ENCODE data around the gene TRAF2. TPM values are rescaled to one million over a fixed set of nuclear protein-coding genes. Genes with fewer than 3 reads are reported as not detected.

TRAF2 gene
- total RNA-seq, 2 experiments from 2014 or later: 37.4 to 46.2 TPM

GRCh38 chr9:136848393-136849037 lies 37.8 kb upstream of the TRAF2 start:
- Mint-ChIP-seq H3K9me3 (ENCODE audit: low read depth) (no peaks in the 10 kb centered on the region), H3K4me3 (peak overlapping the region; percentile 93), H3K27ac (peak overlapping the region; percentile 67), H3K4me1 (peaks cover 10% of the 10 kb centered on the region), H3K36me3 (ENCODE audit: low read depth) (peaks cover 5% of the 10 kb centered on the region), H3K27me3 (peaks cover 14% of the 10 kb centered on the region)
- ATAC-seq: peak; percentile 6
- intact Hi-C loops (cut with DNase I, micrococcal nuclease): loop anchor here (1.0 to 10.0 kb wide), 24 partner anchors 18 to 485 kb away; partner anchors contain the start of genes FBXW5 (in 2 of the 2), TMEM141 (in 2 of the 2), TRAF2 (in 2 of the 2) and ABCA2 (in 1 of the 2)
- peak; percentile 69 for DNase-seq
- POLR2A ChIA-PET: no interaction called here
- CTCF ChIA-PET: interaction anchor here (1.2 kb wide), 1 partner anchor 180 kb away, joined by 3 read pairs; the partner anchor contains the start of gene ABCA2

- H3K27ac Mint-ChIP-seq: peak within 1 kb of the TSS; percentile 88
- H3K36me3 Mint-ChIP-seq (ENCODE audit: low read depth): peaks cover 5% of the 10 kb centered on the region
- no peaks in the 10 kb centered on the region for H3K9me3 Mint-ChIP-seq (ENCODE audit: low read depth)
- H3K4me1 Mint-ChIP-seq: peaks cover 8% of the 10 kb centered on the region
- peak within 1 kb of the TSS; percentile 93 for H3K4me3 Mint-ChIP-seq
- ATAC-seq (peak; percentile 91), DNase-seq (peak; percentile 98)
- H3K27me3 Mint-ChIP-seq: peaks cover 12% of the 10 kb centered on the region
- CTCF ChIA-PET: interaction anchor here (1.2 kb wide), 1 partner anchor 179 kb away, joined by 3 read pairs; the partner anchor contains the start of gene ABCA2
- POLR2A ChIA-PET: no interaction called here
- intact Hi-C loops (cut with DNase I, micrococcal nuclease): loop anchor here (1.0 to 10.0 kb wide), 24 partner anchors 17 to 486 kb away; partner anchors contain the start of genes FBXW5 (in 2 of the 2), TMEM141 (in 2 of the 2), TRAF2 (in 2 of the 2) and ABCA2 (in 1 of the 2)
These were observed 37.0 kb upstream of the TRAF2 start, which contains the start of gene PHPT1 for GRCh38 chr9:136849038-136849959. TSS of gene PHPT1 (plus strand) at chr9:136849409. CDS start at chr9:136849431, 22 bp downstream.

- ATAC-seq: no peak
These were observed 36.1 kb upstream of the TRAF2 start for GRCh38 chr9:136849960-136850865.

GRCh38 chr9:136850866-136851775 lies 35.2 kb upstream of the TRAF2 start:
- intact Hi-C loops (cut with DNase I, micrococcal nuclease): no loop called here
- peaks cover 8% of the 10 kb centered on the region for H3K4me1 Mint-ChIP-seq
- H3K27me3 Mint-ChIP-seq: peaks cover 8% of the 10 kb centered on the region
- no peak overlapping the region for H3K27ac Mint-ChIP-seq
- H3K4me3 Mint-ChIP-seq: no peak overlapping the region
- ChIA-PET CTCF (interaction anchor here (0.7 to 1.0 kb wide), 2 partner anchors 9 to 36 kb away, joined by 3 read pairs; partner anchors contain the start of gene AJM1), POLR2A (no interaction called here)
- H3K36me3 Mint-ChIP-seq (ENCODE audit: low read depth): peaks cover 5% of the 10 kb centered on the region
- no peaks in the 10 kb centered on the region for H3K9me3 Mint-ChIP-seq (ENCODE audit: low read depth)
- DNase-seq: no peak
- no peak for ATAC-seq

More at GRCh38 chr9:136849960-136850865, 36.1 kb upstream of the TRAF2 start:
- intact Hi-C loops (cut with DNase I, micrococcal nuclease): loop anchor here (1.0 to 10.0 kb wide), 24 partner anchors 16 to 487 kb away; partner anchors contain the start of genes FBXW5 (in 2 of the 2), TMEM141 (in 2 of the 2), TRAF2 (in 2 of the 2) and ABCA2 (in 1 of the 2)
- CTCF ChIA-PET: interaction anchor here (0.7 to 1.0 kb wide), 2 partner anchors 8 to 35 kb away, joined by 3 read pairs; partner anchors contain the start of gene AJM1
- Mint-ChIP-seq H3K27ac (peak overlapping the region; percentile 75), H3K4me1 (peaks cover 8% of the 10 kb centered on the region), H3K27me3 (peaks cover 11% of the 10 kb centered on the region), H3K36me3 (ENCODE audit: low read depth) (peaks cover 5% of the 10 kb centered on the region), H3K9me3 (ENCODE audit: low read depth) (no peaks in the 10 kb centered on the region), H3K4me3 (peak overlapping the region; percentile 93)
- POLR2A ChIA-PET: no interaction called here
- DNase-seq: no peak

- H3K9me3 Mint-ChIP-seq (ENCODE audit: low read depth): no peaks in the 10 kb centered on the region
- H3K27ac Mint-ChIP-seq: no peak within 1 kb of the TSS
- ATAC-seq: no peak
- intact Hi-C loops (cut with DNase I, micrococcal nuclease): no loop called here
- peaks cover 5% of the 10 kb centered on the region for H3K36me3 Mint-ChIP-seq (ENCODE audit: low read depth)
- H3K4me1 Mint-ChIP-seq: peaks cover 8% of the 10 kb centered on the region
- CTCF ChIA-PET: no interaction called here
- peak; percentile 13 for DNase-seq
- POLR2A ChIA-PET: no interaction called here
- H3K4me3 Mint-ChIP-seq: no peak within 1 kb of the TSS
- H3K27me3 Mint-ChIP-seq: peaks cover 3% of the 10 kb centered on the region
These were observed 34.2 kb upstream of the TRAF2 start, which contains the start of gene MAMDC4 for GRCh38 chr9:136851941-136852663. TSS of gene MAMDC4 (plus strand) at chr9:136852346. CDS start at chr9:136852417, 71 bp downstream.

- Mint-ChIP-seq H3K27me3 (no peaks in the 10 kb centered on the region), H3K36me3 (ENCODE audit: low read depth) (peaks cover 5% of the 10 kb centered on the region), H3K4me1 (peaks cover 3% of the 10 kb centered on the region), H3K27ac (no peak overlapping the region), H3K4me3 (no peak overlapping the region), H3K9me3 (ENCODE audit: low read depth) (no peaks in the 10 kb centered on the region)
- ChIA-PET CTCF (interaction anchor here (0.5 kb wide), 1 partner anchor 404 kb away, joined by 3 read pairs; no protein-coding TSS in a partner anchor), POLR2A (no interaction called here)
- ATAC-seq (no peak), DNase-seq (peak; percentile 6)
- intact Hi-C loops (cut with DNase I, micrococcal nuclease): no loop called here
These were observed 33.4 kb upstream of the TRAF2 start for GRCh38 chr9:136852664-136853595.

- peaks cover 5% of the 10 kb centered on the region for H3K36me3 Mint-ChIP-seq (ENCODE audit: low read depth)
- POLR2A ChIA-PET: no interaction called here
These were observed 32.7 kb upstream of the TRAF2 start for GRCh38 chr9:136853596-136854112.

GRCh38 chr9:136854113-136854841 lies 32.0 kb upstream of the TRAF2 start:
- Mint-ChIP-seq H3K4me3 (no peak overlapping the region), H3K27me3 (no peaks in the 10 kb centered on the region), H3K9me3 (ENCODE audit: low read depth) (no peaks in the 10 kb centered on the region), H3K4me1 (peaks cover 2% of the 10 kb centered on the region), H3K27ac (no peak overlapping the region), H3K36me3 (ENCODE audit: low read depth) (peaks cover 5% of the 10 kb centered on the region)
- DNase-seq (peak; percentile 5), ATAC-seq (no peak)
- POLR2A ChIA-PET: no interaction called here
- CTCF ChIA-PET: no interaction called here
- intact Hi-C loops (cut with DNase I, micrococcal nuclease): no loop called here

More at GRCh38 chr9:136853596-136854112, 32.7 kb upstream of the TRAF2 start:
- peak; percentile 25 for DNase-seq
- ATAC-seq: no peak
- no peak overlapping the region for H3K27ac Mint-ChIP-seq
- H3K27me3 Mint-ChIP-seq: no peaks in the 10 kb centered on the region
- no peaks in the 10 kb centered on the region for H3K9me3 Mint-ChIP-seq (ENCODE audit: low read depth)
- intact Hi-C loops (cut with DNase I, micrococcal nuclease): no loop called here
- peaks cover 2% of the 10 kb centered on the region for H3K4me1 Mint-ChIP-seq
- H3K4me3 Mint-ChIP-seq: no peak overlapping the region
- CTCF ChIA-PET: interaction anchor here (0.5 kb wide), 1 partner anchor 403 kb away, joined by 3 read pairs; no protein-coding TSS in a partner anchor

All from activated CD4-positive, alpha-beta T cell treated with anti-CD3 and anti-CD28 coated beads for 36 hours (primary cell).